ENCODE measurements around the gene DNAI7.
A peak's percentile ranks its signal among the peaks of the same experiment; 100 is the strongest.

Gene DNAI7

DNA sequence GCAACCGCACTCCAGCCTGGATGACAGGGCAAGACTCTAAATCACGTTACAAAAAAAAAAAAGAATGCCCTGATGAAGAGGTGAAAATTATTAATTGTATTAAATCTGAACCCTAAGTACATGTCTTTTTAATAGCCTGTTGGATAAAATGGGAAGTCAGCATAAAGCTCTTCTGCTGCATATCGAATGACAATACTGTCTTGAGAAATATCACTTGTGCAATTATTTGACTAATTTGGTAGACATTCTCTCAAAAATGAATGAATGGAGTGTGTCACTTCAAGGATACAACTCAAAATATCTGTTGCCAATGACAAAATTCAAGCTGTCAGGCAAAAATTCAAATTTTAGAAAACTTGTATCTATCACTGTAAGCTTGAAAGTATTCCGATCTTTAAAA lies 38.9 kb downstream of the DNAI7 start:
- no peak for TF ChIP-seq POLR2AphosphoS5 (IDR thresholded peaks at IDR 0.05; ENCODE audit: low read depth, low read length)
- TF ChIP-seq POLR2A (IDR thresholded peaks at IDR 0.05; ENCODE audit: low read depth, low read length), result no peak
- no peak for TF ChIP-seq TAF1 (IDR thresholded peaks at IDR 0.05; ENCODE audit: borderline replicate concordance, low read depth, low read length)
- no peak for FAIRE-seq
- DNase-seq (ENCODE audit: insufficient read length), result no peak

DNA sequence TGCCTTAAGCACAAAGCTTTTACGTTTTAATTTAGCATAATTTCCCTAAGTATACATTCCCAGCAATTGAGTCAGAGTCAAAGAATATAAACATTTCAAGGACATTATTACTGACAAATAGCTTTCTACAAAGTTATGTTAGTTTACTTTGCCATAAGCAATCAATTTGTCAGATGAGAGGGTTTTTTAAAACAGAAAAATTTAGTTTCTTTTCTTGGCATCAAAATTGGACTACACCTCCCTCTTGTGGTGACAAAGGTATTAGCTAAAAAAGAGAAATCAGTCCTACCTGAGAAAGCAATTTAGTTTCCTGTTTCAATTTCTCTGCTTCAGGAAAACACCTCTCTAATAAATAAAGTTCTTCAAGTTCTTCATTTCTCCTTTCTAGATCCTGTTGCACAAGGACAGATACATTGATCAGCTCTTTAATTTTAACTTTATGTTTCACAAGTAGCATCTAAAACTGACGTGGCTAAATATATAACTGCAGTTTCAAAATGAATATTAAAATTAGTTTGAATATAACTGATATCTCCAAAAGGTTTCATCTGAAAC lies 39.9 kb downstream of the DNAI7 start:
- TF ChIP-seq POLR2AphosphoS5 (IDR thresholded peaks at IDR 0.05; ENCODE audit: low read depth, low read length) (no peak), TAF1 (IDR thresholded peaks at IDR 0.05; ENCODE audit: borderline replicate concordance, low read depth, low read length) (no peak), POLR2A (IDR thresholded peaks at IDR 0.05; ENCODE audit: low read depth, low read length) (no peak)
- DNase-seq (ENCODE audit: insufficient read length), result no peak
- FAIRE-seq, result peak; percentile 83

GRCh38 chr12:25152055-25152454 lies 42.9 kb downstream of the DNAI7 start:
- FAIRE-seq (no peak), DNase-seq (ENCODE audit: insufficient read length) (no peak)
- no peak for TF ChIP-seq POLR2AphosphoS5 (IDR thresholded peaks at IDR 0.05; ENCODE audit: low read depth, low read length)
- TF ChIP-seq POLR2A (IDR thresholded peaks at IDR 0.05; ENCODE audit: low read depth, low read length), result no peak
- TF ChIP-seq TAF1 (IDR thresholded peaks at IDR 0.05; ENCODE audit: borderline replicate concordance, low read depth, low read length), result no peak

DNA sequence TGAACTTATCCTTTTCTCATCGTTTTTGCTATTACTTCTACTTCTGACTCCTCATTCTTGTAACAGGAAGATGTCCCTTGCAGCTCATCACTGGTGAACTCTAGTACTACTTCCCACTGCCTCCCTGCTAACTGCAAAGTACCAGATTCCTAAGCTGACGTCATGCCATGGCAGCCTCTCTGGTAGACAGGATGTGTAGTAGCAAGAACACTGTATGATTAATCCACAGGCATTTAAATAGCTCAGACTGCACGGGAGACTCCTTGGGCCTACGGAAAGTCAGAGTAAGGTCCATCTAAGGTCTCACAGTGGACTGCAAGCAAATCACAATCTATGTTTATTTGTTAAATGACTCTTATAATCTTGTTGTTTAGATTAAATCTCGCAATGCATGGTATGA lies 43.5 kb downstream of the DNAI7 start:
- FAIRE-seq (no peak), DNase-seq (ENCODE audit: insufficient read length) (no peak)
- TF ChIP-seq POLR2A (IDR thresholded peaks at IDR 0.05; ENCODE audit: low read depth, low read length), result no peak
- no peak for TF ChIP-seq POLR2AphosphoS5 (IDR thresholded peaks at IDR 0.05; ENCODE audit: low read depth, low read length)
- TF ChIP-seq TAF1 (IDR thresholded peaks at IDR 0.05; ENCODE audit: borderline replicate concordance, low read depth, low read length), result no peak

- no peak for TF ChIP-seq POLR2A (IDR thresholded peaks at IDR 0.05; ENCODE audit: low read depth, low read length)
- no peak for TF ChIP-seq POLR2AphosphoS5 (IDR thresholded peaks at IDR 0.05; ENCODE audit: low read depth, low read length)
- TF ChIP-seq TAF1 (IDR thresholded peaks at IDR 0.05; ENCODE audit: borderline replicate concordance, low read depth, low read length), result no peak
- DNase-seq (ENCODE audit: insufficient read length) (no peak), FAIRE-seq (no peak)
Observed at GRCh38 chr12:25146686-25147085, 48.3 kb downstream of the DNAI7 start.

- DNase-seq (ENCODE audit: insufficient read length) (no peak), FAIRE-seq (no peak)
- no peak for TF ChIP-seq POLR2A (IDR thresholded peaks at IDR 0.05; ENCODE audit: low read depth, low read length)
- no peak for TF ChIP-seq POLR2AphosphoS5 (IDR thresholded peaks at IDR 0.05; ENCODE audit: low read depth, low read length)
- no peak for TF ChIP-seq TAF1 (IDR thresholded peaks at IDR 0.05; ENCODE audit: borderline replicate concordance, low read depth, low read length)
Observed at GRCh38 chr12:25135531-25136154, 59.3 kb downstream of the DNAI7 start.

DNA sequence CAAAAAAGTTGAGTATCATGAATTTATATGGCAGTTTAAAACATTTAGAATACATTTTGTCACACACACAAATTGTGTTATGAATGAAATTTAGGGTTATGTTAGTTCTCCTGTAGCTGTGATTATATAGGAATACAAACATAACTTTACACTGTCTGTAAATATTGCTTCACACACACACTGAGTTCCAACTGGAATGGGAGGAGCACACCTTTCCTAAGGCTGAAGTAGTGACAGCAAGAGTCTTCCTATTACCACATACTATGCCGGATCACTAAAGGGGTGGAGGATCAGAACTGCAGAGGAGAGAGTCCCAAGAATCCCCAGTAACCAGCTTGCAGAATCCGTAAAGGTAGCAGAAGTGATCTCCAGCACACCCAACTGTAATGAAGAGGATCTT lies 63.7 kb downstream of the DNAI7 start:
- TF ChIP-seq POLR2AphosphoS5 (IDR thresholded peaks at IDR 0.05; ENCODE audit: low read depth, low read length) (no peak), POLR2A (IDR thresholded peaks at IDR 0.05; ENCODE audit: low read depth, low read length) (no peak), TAF1 (IDR thresholded peaks at IDR 0.05; ENCODE audit: borderline replicate concordance, low read depth, low read length) (no peak)
- FAIRE-seq (no peak), DNase-seq (ENCODE audit: insufficient read length) (no peak)

GRCh38 chr12:25130741-25131188 lies 64.2 kb downstream of the DNAI7 start:
- FAIRE-seq (no peak), DNase-seq (ENCODE audit: insufficient read length) (no peak)
- TF ChIP-seq POLR2A (IDR thresholded peaks at IDR 0.05; ENCODE audit: low read depth, low read length) (no peak), TAF1 (IDR thresholded peaks at IDR 0.05; ENCODE audit: borderline replicate concordance, low read depth, low read length) (no peak), POLR2AphosphoS5 (IDR thresholded peaks at IDR 0.05; ENCODE audit: low read depth, low read length) (no peak)

- DNase-seq (ENCODE audit: insufficient read length) (no peak), FAIRE-seq (no peak)
- TF ChIP-seq TAF1 (IDR thresholded peaks at IDR 0.05; ENCODE audit: borderline replicate concordance, low read depth, low read length) (no peak), POLR2A (IDR thresholded peaks at IDR 0.05; ENCODE audit: low read depth, low read length) (no peak), POLR2AphosphoS5 (IDR thresholded peaks at IDR 0.05; ENCODE audit: low read depth, low read length) (no peak)
Observed at GRCh38 chr12:25126746-25127145, 68.2 kb downstream of the DNAI7 start.

DNA sequence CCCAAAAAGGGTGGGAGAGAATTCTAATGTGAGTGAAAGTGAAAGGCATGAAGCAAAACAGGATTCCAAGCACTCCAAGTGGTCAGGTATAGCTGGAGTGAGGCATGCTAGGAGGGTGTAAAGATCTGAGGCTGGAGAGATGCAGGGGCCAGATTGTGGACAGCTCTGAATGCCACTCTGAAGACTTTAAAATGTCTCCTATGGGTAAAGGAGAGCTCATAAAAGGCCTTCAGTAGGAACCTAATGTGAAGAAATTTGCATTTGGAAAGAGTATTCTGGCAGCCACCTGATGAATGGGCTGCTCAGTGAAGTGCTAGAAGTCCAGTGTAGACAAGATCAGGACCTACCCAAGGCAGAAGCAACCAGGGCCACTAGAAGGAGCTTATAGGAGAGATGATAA lies 68.9 kb downstream of the DNAI7 start:
- TF ChIP-seq TAF1 (IDR thresholded peaks at IDR 0.05; ENCODE audit: borderline replicate concordance, low read depth, low read length), result no peak
- TF ChIP-seq POLR2AphosphoS5 (IDR thresholded peaks at IDR 0.05; ENCODE audit: low read depth, low read length), result no peak
- TF ChIP-seq POLR2A (IDR thresholded peaks at IDR 0.05; ENCODE audit: low read depth, low read length), result no peak
- FAIRE-seq, result no peak
- no peak for DNase-seq (ENCODE audit: insufficient read length)

DNA sequence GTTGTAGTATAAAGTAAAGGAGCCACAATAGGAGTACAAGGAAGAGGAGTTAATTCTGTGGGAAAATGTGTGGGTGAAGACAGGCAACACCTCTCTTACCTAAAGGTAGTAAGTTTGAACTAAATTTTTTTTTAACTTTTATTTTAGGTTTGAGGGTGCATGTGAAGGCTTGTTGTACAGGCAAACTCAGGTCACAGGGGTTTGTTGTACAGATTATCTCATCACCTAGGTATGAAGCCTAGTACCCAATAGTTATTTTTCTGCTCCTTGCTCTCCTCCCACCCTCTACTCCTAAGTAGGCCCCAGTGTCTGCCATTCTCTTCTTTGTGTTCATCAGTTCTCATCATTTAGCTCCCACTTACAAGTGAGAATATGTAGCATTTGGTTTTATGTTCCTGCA lies 70.5 kb downstream of the DNAI7 start:
- TF ChIP-seq POLR2AphosphoS5 (IDR thresholded peaks at IDR 0.05; ENCODE audit: low read depth, low read length), result no peak
- TF ChIP-seq TAF1 (IDR thresholded peaks at IDR 0.05; ENCODE audit: borderline replicate concordance, low read depth, low read length), result no peak
- FAIRE-seq, result no peak
- DNase-seq (ENCODE audit: insufficient read length), result no peak

GRCh38 chr12:25123126-25123525 lies 71.8 kb downstream of the DNAI7 start:
- no peak for TF ChIP-seq POLR2A (IDR thresholded peaks at IDR 0.05; ENCODE audit: low read depth, low read length)
- no peak for TF ChIP-seq POLR2AphosphoS5 (IDR thresholded peaks at IDR 0.05; ENCODE audit: low read depth, low read length)
- no peak for TF ChIP-seq TAF1 (IDR thresholded peaks at IDR 0.05; ENCODE audit: borderline replicate concordance, low read depth, low read length)
- no peak for FAIRE-seq
- DNase-seq (ENCODE audit: insufficient read length), result no peak

Measured in GM12892 (cell line).